CD14-positive monocyte (primary cell): ENCODE measurements around the gene GARIN1A. TPM values are rescaled to one million over a fixed set of nuclear protein-coding genes. Genes with fewer than 3 reads are reported as not detected.

Experiments
- DNase-seq, 3 donors: peaks; one replicate each; pipeline ENCODE4 v3.0.0-alpha.2; 2011 to 2022
- H2AFZ ChIP-seq: 2 replicates; pipeline ENCODE4 v1.6.0; 2012; ENCODE audit warnings: mild to moderate bottlenecking, low read depth, low read length, inconsistent platforms; ENCODE audit not compliant: insufficient read depth, poor library complexity, severe bottlenecking
- H3K27ac ChIP-seq, 2 donors: 1 replicate in 1 of 2; 2 replicates in 1 of 2; pipeline ENCODE4 v1.5.1; 2012 to 2013; ENCODE audit warnings: low read length in 2 of 2, control low read depth in 1 of 2, inconsistent platforms in 1 of 2, low read depth in 1 of 2, mild to moderate bottlenecking in 1 of 2
- H3K27me3 ChIP-seq, 2 donors: one replicate each; pipeline versions ENCODE4 v1.6.0 to v1.6.1; 2011 to 2013; ENCODE audit warnings: low read length in 2 of 2; ENCODE audit not compliant: control insufficient read depth in 2 of 2, insufficient read depth in 2 of 2
- H3K36me3 ChIP-seq, 2 donors: replicated peaks in 1 of 2; 1 replicate in 1 of 2; 2 replicates in 1 of 2; pipeline versions ENCODE4 v1.5.1 to v1.6.1; 2012 to 2013; ENCODE audit warnings: low read length in 2 of 2, control low read depth in 1 of 2, inconsistent platforms in 1 of 2, mild to moderate bottlenecking in 1 of 2; ENCODE audit not compliant: insufficient read depth in 2 of 2, control insufficient read depth in 1 of 2
- H3K4me1 ChIP-seq, 2 donors: 1 replicate in 1 of 2; 2 replicates in 1 of 2; pipeline versions ENCODE4 v1.5.1 to v1.6.1; 2012 to 2013; ENCODE audit warnings: low read length in 2 of 2, control low read depth in 1 of 2, inconsistent platforms in 1 of 2, mild to moderate bottlenecking in 1 of 2, moderate library complexity in 1 of 2; ENCODE audit not compliant: insufficient read depth in 2 of 2, control insufficient read depth in 1 of 2
- H3K4me2 ChIP-seq: replicated peaks from 2 replicates; pipeline ENCODE3; 2012; ENCODE audit warnings: low read length, moderate library complexity, mild to moderate bottlenecking; ENCODE audit not compliant: poor library complexity, severe bottlenecking; ENCODE audit errors: extremely low read depth
- H3K4me3 ChIP-seq, 3 experiments: fragments of 200-600 bp in 1 of 3; sonication (generic) in 1 of 3; replicated peaks in 1 of 3; 1 replicate in 2 of 3; 2 replicates in 1 of 3; pipeline ENCODE4 v1.5.1; 2011 to 2013; ENCODE audit warnings: low read length in 3 of 3, mild to moderate bottlenecking in 3 of 3, control low read depth in 2 of 3, low read depth in 2 of 3, inconsistent platforms in 1 of 3, moderate library complexity in 1 of 3
- H3K79me2 ChIP-seq: 2 replicates; pipeline ENCODE4 v1.6.0; 2012; ENCODE audit warnings: mild to moderate bottlenecking, control low read depth, inconsistent platforms, low read length, moderate library complexity; ENCODE audit not compliant: insufficient read depth
- H3K9ac ChIP-seq: 2 replicates; pipeline ENCODE4 v1.6.0; 2017; ENCODE audit warnings: low read length, mild to moderate bottlenecking; ENCODE audit not compliant: insufficient read depth, poor library complexity, severe bottlenecking
- H3K9me3 ChIP-seq, 2 donors: replicated peaks in 1 of 2; 1 replicate in 1 of 2; 2 replicates in 1 of 2; pipeline versions ENCODE4 v1.5.1 to v1.6.1; 2012 to 2013; ENCODE audit warnings: low read length in 2 of 2, control low read depth in 1 of 2; ENCODE audit not compliant: control insufficient read depth in 1 of 2, insufficient read depth in 1 of 2
- H4K20me1 ChIP-seq: 2 replicates; pipeline ENCODE4 v1.6.0; 2012; ENCODE audit warnings: mild to moderate bottlenecking, low read length, control low read depth, moderate library complexity; ENCODE audit not compliant: insufficient read depth
- H3K27ac Mint-ChIP-seq, 7 donors: one replicate each; pipeline ENCODE4 v1.8.0; 2020; ENCODE audit warnings: mild to moderate bottlenecking in 7 of 7, mixed read lengths in 7 of 7, moderate library complexity in 6 of 7, inconsistent platforms in 2 of 7
- H3K27me3 Mint-ChIP-seq, 3 donors: one replicate each; pipeline ENCODE4 v1.8.0; 2021 to 2022; ENCODE audit warnings: low read depth in 3 of 3, mild to moderate bottlenecking in 3 of 3, mixed read lengths in 3 of 3, moderate library complexity in 3 of 3, inconsistent platforms in 1 of 3
- H3K36me3 Mint-ChIP-seq, 2 donors: one replicate each; pipeline ENCODE4 v1.8.0; 2020; ENCODE audit warnings: mixed read lengths in 2 of 2, inconsistent platforms in 1 of 2, mild to moderate bottlenecking in 1 of 2
- H3K4me1 Mint-ChIP-seq: one replicate; pipeline ENCODE4 v1.8.0; 2020; ENCODE audit warnings: mild to moderate bottlenecking, mixed read lengths
- H3K4me3 Mint-ChIP-seq, 2 donors: one replicate each; pipeline ENCODE4 v1.8.0; 2020; ENCODE audit warnings: mild to moderate bottlenecking in 2 of 2, mixed read lengths in 2 of 2, moderate library complexity in 1 of 2
- H3K9me3 Mint-ChIP-seq, 7 donors: one replicate each; pipeline ENCODE4 v1.8.0; 2020 to 2022; ENCODE audit warnings: mixed read lengths in 7 of 7, mild to moderate bottlenecking in 6 of 7, moderate library complexity in 6 of 7, inconsistent platforms in 2 of 7
- WGBS: methylation state at CpG from one replicate; pipeline ENCODE4 v1.1.5; 2013; ENCODE audit warnings: missing lambda C conversion rate; ENCODE audit not compliant: insufficient coverage; 5-methylcytosine and 5-hydroxymethylcytosine counted together
- intact Hi-C, 2 donors: fragments of 100-400 bp; cut with micrococcal nuclease; formaldehyde crosslinking; loops; one replicate each; pipeline versions ENCODE4 v1.15.0 to v1.15.1; 2023
- polyA plus RNA-seq, 3 donors: library from polyadenylated mRNA; depleted of rRNA in 1 of 3; unstranded in 2 of 3; stranded (reverse) in 1 of 3; fragments of 300-500 nt in 2 of 3; fragments of >200 nt in 1 of 3; fragmentation: Illumina TruSeq in 2 of 3; gene quantifications; 1 replicate in 2 of 3; 2 replicates in 1 of 3; pipeline ENCODE4 v1.2.3, GENCODE V29; 2012 to 2021
- TF ChIP-seq, protein P1 (sequence below): fragments of 200-600 bp; IDR thresholded peaks from one replicate; pipeline ENCODE4 v1.8.0; 2022; ENCODE audit warnings: antibody characterized with exemption, mild to moderate bottlenecking

GARIN1A gene
- polyA plus RNA-seq, 3 donors = 0.02 to 1.8 TPM; not detected in 1

DNA sequence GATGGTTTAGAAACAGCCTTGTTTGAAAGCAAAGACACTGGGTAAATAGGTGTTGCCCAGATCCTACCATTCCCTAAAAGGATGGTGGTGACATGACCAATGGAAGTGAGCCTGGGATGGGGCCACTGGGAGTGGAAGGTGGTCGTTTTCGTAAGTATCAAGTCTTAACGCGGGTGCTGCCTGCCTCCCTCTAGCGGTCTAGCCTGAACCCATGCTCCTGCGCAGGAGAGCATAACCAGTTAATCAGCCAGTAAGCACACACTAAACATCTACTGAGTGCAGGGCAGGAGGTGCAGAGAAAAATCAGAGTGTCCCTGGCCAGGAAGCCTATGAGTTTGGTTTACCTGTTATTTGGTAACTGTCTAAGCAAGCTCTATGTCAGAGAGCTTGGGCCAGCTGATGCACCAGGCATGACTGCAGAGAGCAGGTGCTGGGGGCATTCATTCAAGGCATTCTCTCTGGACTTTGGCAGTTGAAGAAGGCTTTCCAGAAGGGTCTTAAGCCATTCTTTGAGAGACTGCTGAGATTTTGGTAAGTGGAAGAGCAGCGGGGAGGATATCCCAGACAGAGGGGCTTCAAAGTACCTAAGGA lies 930 bp downstream of the GARIN1A start:
- Histone ChIP-seq H3K79me2 (no peaks in the 10 kb centered on the region), H2AFZ (no peak overlapping the region), H3K9me3 (no peaks in the 10 kb centered on the region), H3K36me3 (no peaks in the 10 kb centered on the region), H3K4me1 (no peaks in the 10 kb centered on the region), H3K9ac (no peak overlapping the region), H3K27me3 (peaks cover 0 to 2% of the 10 kb centered on the region in 2 donors), H3K27ac (no peak overlapping the region), H3K4me3 (no peak overlapping the region), H3K4me2 (no peak overlapping the region), H4K20me1 (no peaks in the 10 kb centered on the region)
- intact Hi-C loops = no loop called here
- WGBS = 40% methylated on average over 2 of the region's 7 CpGs
- H3K27ac Mint-ChIP-seq = peak overlapping the region in 1 of 7 donors; percentile 15
- no peaks in the 10 kb centered on the region for H3K36me3 Mint-ChIP-seq
- TF ChIP-seq, protein P1, sequence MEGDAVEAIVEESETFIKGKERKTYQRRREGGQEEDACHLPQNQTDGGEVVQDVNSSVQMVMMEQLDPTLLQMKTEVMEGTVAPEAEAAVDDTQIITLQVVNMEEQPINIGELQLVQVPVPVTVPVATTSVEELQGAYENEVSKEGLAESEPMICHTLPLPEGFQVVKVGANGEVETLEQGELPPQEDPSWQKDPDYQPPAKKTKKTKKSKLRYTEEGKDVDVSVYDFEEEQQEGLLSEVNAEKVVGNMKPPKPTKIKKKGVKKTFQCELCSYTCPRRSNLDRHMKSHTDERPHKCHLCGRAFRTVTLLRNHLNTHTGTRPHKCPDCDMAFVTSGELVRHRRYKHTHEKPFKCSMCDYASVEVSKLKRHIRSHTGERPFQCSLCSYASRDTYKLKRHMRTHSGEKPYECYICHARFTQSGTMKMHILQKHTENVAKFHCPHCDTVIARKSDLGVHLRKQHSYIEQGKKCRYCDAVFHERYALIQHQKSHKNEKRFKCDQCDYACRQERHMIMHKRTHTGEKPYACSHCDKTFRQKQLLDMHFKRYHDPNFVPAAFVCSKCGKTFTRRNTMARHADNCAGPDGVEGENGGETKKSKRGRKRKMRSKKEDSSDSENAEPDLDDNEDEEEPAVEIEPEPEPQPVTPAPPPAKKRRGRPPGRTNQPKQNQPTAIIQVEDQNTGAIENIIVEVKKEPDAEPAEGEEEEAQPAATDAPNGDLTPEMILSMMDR = peak; percentile 44
- H3K27me3 Mint-ChIP-seq = peaks cover 9 to 26% (median 21%) of the 10 kb centered on the region in 3 donors
- peak overlapping the region in 1 of 2 donors; percentile 7 for H3K4me3 Mint-ChIP-seq
- no peak for DNase-seq
- H3K4me1 Mint-ChIP-seq = peaks cover 3% of the 10 kb centered on the region
- H3K9me3 Mint-ChIP-seq = no peaks in the 10 kb centered on the region

DNA sequence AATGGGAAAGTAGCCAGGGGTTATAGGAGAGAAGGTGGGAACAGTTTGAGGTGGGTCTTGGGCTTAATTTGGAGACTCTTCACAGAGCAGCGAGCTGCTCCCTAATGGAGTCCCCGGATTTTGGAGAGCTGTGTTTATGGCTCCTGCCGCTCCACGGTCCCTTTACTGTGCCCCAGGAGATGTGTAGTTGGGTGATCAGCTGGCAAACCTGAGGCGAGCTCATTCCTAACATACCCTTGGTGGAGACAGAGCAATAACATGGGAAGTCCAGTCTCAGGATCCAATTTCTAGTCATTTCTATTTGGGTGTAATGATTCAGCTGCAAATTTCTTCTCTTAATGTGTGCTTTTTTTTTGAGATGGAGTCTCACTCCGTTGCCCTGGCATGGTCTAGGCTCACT lies 1.5 kb downstream of the GARIN1A start:
- TF ChIP-seq, protein P1 = no peak
- H3K36me3 ChIP-seq = no peaks in the 10 kb centered on the region
- intact Hi-C loops = no loop called here
- no peak overlapping the region for H2AFZ ChIP-seq
- H3K4me3 ChIP-seq = no peak overlapping the region
- WGBS = 93% methylated on average over 4 of the region's 6 CpGs
- H3K9me3 Mint-ChIP-seq = no peaks in the 10 kb centered on the region
- H3K27me3 Mint-ChIP-seq = peaks cover 9 to 26% (median 24%) of the 10 kb centered on the region in 3 donors
- no peak overlapping the region for H3K9ac ChIP-seq
- H3K27me3 ChIP-seq = peaks cover 0 to 2% of the 10 kb centered on the region in 2 donors
- H3K9me3 ChIP-seq = no peaks in the 10 kb centered on the region
- H3K36me3 Mint-ChIP-seq = no peaks in the 10 kb centered on the region
- no peak overlapping the region for H3K4me2 ChIP-seq
- no peaks in the 10 kb centered on the region for H3K4me1 ChIP-seq
- H3K79me2 ChIP-seq = no peaks in the 10 kb centered on the region
- H3K27ac ChIP-seq = no peak overlapping the region
- H3K27ac Mint-ChIP-seq = no peak overlapping the region
- H4K20me1 ChIP-seq = no peaks in the 10 kb centered on the region
- no peak for DNase-seq
- peaks cover 3% of the 10 kb centered on the region for H3K4me1 Mint-ChIP-seq
- no peak overlapping the region for H3K4me3 Mint-ChIP-seq
